22Rv1 (cell line): Measurements from ENCODE around the gene SFPQ.

Experiments
- H3K27ac ChIP-seq: fragments of 450-650 bp; 2 replicates; pipeline ENCODE4 v1.5.1; 2017
- ZFX ChIP-seq: fragments of 450-650 bp; IDR thresholded peaks from 2 replicates; pipeline ENCODE4 v1.6.1; 2017; ENCODE audit warnings: antibody characterized with exemption, borderline replicate concordance
- TF ChIP-seq, protein P1 (sequence below): fragments of 450-650 bp; IDR thresholded peaks from 2 replicates; pipeline ENCODE4 v1.5.1; 2017; ENCODE audit warnings: mild to moderate bottlenecking

The SFPQ gene

DNA sequence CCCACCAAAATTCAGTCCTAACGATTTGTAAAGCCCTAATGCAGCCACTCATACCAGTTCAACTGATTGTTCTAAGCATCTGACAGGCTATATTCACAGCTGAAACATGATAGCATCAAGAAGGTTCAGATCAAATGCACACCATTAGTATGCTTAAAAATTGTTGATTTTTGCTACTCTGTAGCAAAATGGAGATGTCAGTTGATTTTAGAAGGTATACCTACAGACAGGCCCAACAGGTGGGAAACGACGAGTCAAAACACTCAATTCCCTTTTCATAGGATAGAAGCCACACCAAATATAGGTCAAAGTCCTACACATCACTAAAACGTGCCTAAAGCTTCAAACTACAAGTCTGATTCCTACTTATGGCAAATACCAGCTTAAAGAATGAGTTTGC is 6.7 kb downstream of the SFPQ start:
- TF ChIP-seq, protein P1, sequence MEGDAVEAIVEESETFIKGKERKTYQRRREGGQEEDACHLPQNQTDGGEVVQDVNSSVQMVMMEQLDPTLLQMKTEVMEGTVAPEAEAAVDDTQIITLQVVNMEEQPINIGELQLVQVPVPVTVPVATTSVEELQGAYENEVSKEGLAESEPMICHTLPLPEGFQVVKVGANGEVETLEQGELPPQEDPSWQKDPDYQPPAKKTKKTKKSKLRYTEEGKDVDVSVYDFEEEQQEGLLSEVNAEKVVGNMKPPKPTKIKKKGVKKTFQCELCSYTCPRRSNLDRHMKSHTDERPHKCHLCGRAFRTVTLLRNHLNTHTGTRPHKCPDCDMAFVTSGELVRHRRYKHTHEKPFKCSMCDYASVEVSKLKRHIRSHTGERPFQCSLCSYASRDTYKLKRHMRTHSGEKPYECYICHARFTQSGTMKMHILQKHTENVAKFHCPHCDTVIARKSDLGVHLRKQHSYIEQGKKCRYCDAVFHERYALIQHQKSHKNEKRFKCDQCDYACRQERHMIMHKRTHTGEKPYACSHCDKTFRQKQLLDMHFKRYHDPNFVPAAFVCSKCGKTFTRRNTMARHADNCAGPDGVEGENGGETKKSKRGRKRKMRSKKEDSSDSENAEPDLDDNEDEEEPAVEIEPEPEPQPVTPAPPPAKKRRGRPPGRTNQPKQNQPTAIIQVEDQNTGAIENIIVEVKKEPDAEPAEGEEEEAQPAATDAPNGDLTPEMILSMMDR = no peak
- no peak for TF ChIP-seq ZFX
- no peak overlapping the region for H3K27ac ChIP-seq

DNA sequence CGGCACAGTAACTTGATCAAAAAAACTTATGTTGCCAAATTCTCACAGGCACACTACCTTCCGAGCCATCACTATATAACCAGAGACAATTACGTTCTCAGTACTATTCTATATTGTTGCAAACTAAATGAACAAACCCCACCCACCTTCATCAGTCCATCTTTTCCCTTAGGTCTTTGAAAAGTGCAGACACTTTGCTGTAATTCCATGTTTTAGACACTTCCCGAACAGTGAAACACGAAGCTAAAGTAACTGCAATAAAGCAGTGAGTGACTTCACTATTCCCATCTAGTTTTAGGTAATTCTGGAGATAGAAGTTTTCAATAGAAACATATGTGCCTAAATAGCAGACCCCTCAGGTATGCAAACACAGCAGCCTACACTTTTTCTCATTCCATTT is 7.7 kb downstream of the SFPQ start:
- H3K27ac ChIP-seq = no peak overlapping the region
- no peak for TF ChIP-seq ZFX
- TF ChIP-seq, protein P1 = no peak

DNA sequence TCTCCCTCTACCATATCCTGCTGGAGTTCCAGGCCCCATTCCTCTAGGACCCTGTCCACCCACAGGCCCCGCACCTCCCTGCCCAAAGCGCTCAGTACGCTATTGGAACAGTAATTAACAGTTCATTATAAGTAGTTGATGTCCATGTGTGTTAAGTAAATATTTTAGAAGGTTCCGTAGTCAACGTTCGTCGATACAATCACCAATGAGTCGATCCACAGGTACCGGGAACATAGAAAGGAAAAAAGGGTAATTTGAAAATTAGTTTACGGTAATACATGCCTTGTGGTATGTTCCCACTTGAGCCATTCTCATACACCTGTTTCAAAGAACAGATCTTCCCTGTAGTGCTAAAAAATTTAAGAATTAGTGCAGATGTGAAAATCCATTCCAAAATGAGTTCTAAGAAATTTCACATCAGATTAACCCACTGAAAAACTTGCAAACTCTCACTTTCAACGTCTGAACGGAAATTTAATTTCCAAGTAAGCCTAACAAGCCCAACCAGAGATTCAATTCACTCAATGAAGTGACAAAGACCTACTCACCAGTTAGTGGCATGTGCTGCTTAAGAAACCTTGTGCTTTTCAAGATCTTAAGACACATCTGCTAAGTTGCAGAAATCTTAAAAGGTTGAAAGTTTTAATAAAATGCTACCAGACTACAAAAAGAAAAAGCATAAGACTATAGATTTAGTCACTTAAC is 8.3 kb downstream of the SFPQ start:
- H3K27ac ChIP-seq = no peak overlapping the region
- TF ChIP-seq, protein P1 = no peak
- no peak for TF ChIP-seq ZFX

DNA sequence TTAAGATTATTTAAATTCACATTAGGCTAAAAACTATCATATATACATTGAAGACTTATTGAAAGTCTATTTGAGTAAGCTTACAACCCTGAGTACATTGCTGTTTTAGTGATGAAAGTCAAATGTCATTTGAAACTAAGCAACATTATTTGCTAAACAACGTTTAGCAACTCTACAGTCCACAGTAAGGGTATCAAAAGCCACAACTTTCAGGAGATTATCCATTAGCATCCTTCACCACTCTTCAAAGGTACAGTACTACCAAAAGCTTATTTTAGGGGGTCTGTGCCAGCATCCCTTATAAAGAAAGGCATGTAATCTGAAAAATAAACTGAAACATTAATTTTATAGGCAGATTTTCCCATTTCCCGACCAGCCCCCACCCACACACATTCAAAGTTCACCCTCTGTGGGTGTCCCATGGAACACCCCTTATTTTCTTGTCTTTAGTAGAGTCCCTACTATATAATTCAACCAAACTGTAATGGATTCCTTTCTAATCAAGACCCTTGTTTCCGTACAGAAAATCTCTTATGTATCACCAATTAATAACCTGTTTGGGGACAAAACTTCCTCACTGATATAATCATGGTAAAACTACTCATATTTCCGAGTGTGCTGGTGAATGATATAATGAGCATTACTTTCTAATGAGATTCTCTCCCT is 11.0 kb downstream of the SFPQ start:
- TF ChIP-seq, protein P1 = no peak
- TF ChIP-seq ZFX = no peak
- H3K27ac ChIP-seq = no peak overlapping the region

DNA sequence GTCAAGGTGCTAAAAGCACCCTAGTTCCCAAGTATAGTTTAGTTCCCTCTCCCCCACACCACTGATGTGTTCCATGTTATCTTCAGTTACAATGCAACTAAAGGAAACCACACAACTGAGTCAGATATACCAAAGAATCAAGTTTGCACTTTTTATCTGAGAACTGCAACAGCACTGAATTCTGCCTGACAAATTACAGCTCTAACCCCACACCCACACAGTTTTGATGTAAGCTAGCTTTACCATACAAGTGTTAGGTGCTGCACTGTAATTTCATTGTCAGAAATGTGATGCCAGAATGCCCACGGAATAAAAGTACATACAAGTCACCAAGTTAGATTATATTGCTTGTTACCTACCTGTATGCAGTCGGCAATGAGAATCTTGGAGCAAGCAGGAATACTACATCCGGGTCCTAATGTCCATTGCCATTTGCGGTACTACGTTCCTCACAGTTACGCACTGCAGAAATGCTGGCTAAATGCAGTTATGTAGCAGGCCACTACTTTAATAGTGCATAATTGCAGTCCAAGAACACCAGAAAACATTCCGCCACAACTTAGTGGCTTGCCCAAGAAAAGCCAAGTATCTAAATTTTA is 12.1 kb downstream of the SFPQ start:
- no peak overlapping the region for H3K27ac ChIP-seq
- TF ChIP-seq, protein P1 = no peak
- no peak for TF ChIP-seq ZFX

DNA sequence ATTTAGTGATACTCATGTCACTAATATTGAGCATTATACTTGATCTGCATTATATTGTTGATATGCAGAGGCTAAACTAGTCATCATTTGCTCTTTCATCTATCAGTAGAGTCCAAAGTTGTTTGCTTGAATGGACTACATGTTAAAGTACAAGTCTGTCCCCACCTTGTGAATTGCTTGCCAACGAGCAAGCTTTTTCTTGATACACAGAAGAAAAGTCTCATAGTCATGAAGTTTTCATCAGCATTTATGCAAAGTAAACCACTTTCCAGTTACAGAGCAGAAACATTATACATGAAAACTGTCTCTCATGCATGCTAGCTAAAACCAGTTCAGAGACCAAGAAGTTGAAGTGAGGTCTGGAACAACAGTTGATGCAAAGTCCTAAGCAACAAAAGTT is 13.0 kb downstream of the SFPQ start:
- H3K27ac ChIP-seq = no peak overlapping the region
- no peak for TF ChIP-seq ZFX
- TF ChIP-seq, protein P1 = no peak

DNA sequence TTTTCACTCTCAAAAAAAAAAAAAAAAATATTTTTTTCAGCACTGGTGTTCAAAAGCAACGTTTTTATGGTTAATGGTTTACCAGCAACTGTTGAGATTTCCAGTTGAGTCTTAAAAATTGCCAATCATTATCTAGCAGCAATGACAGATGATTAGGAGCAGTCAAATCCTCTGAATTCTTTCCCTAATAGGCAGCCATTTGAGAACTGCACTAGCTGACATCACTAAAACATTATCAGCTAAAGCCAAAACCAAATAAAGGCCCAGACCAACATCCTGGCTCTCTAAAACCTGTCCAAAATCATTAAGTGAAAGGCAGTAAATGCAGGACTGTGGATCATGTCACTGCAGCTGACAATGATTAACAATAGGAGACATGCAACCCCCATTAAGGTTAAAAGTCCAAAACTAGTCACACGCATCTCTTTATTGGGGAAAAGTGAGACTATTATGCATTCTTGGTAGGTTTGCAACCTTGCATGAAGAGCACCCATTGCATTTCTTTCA is 14.0 kb downstream of the SFPQ start:
- no peak for TF ChIP-seq ZFX
- TF ChIP-seq, protein P1 = no peak
- H3K27ac ChIP-seq = no peak overlapping the region
